Gastroesophageal sphincter (tissue), 4 donors: ENCODE measurements around the gene ATG2A. TPM values are rescaled to one million over a fixed set of nuclear protein-coding genes. Genes with fewer than 3 reads are reported as not detected.

ENCODE experiments used
- ATAC-seq: fragments of 150-250 bp; one replicate; pipeline ENCODE4 v1.9.1; 2016; ENCODE audit warnings: mild to moderate bottlenecking, moderate library complexity
- H3K27ac ChIP-seq, 4 donors: fragments of 200-600 bp; sonication (generic) in 3 of 4; 1 replicate in 3 of 4; 2 replicates in 1 of 4; pipeline ENCODE4 v1.5.1; 2016 to 2019
- H3K27me3 ChIP-seq: fragments of 200-600 bp; sonication (generic); one replicate; pipeline ENCODE4 v1.5.1; 2019
- H3K36me3 ChIP-seq, 2 donors: fragments of 200-600 bp; sonication (generic); one replicate each; pipeline ENCODE4 v1.5.1; 2019; ENCODE audit warnings: control low read depth in 1 of 2
- H3K4me1 ChIP-seq, 3 donors: fragments of 200-600 bp; sonication (generic); 1 replicate in 2 of 3; 2 replicates in 1 of 3; pipeline ENCODE4 v1.5.1; 2016 to 2019; ENCODE audit warnings: control low read depth in 2 of 3
- H3K4me3 ChIP-seq, 2 donors: fragments of 200-600 bp; sonication (generic); one replicate each; pipeline ENCODE4 v1.5.1; 2019; ENCODE audit warnings: mild to moderate bottlenecking in 1 of 2, moderate library complexity in 1 of 2
- H3K9me3 ChIP-seq, 3 donors: fragments of 200-600 bp; sonication (generic); one replicate each; pipeline ENCODE4 v1.5.1; 2017 to 2019; ENCODE audit warnings: control low read depth in 2 of 3
- CTCF ChIP-seq, 4 experiments: fragments of 200-600 bp in 2 of 4; fragments of 450-650 bp in 2 of 4; sonication (generic) in 1 of 4; IDR thresholded peaks; one replicate each; pipeline ENCODE4 v1.5.1; 2017 to 2019; ENCODE audit warnings: antibody characterized with exemption in 4 of 4, mild to moderate bottlenecking in 2 of 4, moderate library complexity in 2 of 4
- EP300 ChIP-seq: sonication (generic); formaldehyde crosslinking; IDR thresholded peaks from one replicate; pipeline ENCODE4 v1.6.1; 2017; ENCODE audit warnings: antibody characterized with exemption, mild to moderate bottlenecking
- POLR2A ChIP-seq, 2 donors: fragments of 450-650 bp; IDR thresholded peaks; one replicate each; pipeline ENCODE4 v1.6.1; 2017; ENCODE audit warnings: antibody characterized with exemption in 2 of 2, mild to moderate bottlenecking in 2 of 2, moderate library complexity in 1 of 2
- POLR2AphosphoS5 ChIP-seq: sonication (generic); formaldehyde crosslinking; IDR thresholded peaks from one replicate; pipeline ENCODE4 v1.6.1; 2017; ENCODE audit warnings: antibody characterized with exemption
- WGBS, 2 donors: methylation state at CpG; one replicate each; pipeline ENCODE4 v1.1.5; 2018; ENCODE audit warnings: low coverage in 1 of 2; 5-methylcytosine and 5-hydroxymethylcytosine counted together
- total RNA-seq, 4 donors: library from RNA; depleted of rRNA; stranded (reverse); fragments of >200 nt; gene quantifications; one replicate each; pipeline ENCODE4 v1.1.0, GENCODE V29; 2016

Gene ATG2A
- total RNA-seq, 4 donors from 2014 or later, result 18.8 to 27.2 (median 26.3) TPM

GRCh38 chr11:64858467-64859263, 58.3 kb downstream of the ATG2A start:
- TF ChIP-seq POLR2AphosphoS5, result no peak
- no peak for TF ChIP-seq EP300
- no peak for TF ChIP-seq CTCF (IDR thresholded peaks at IDR 0.05)
- no peak for TF ChIP-seq POLR2A (IDR thresholded peaks at IDR 0.05)
- H3K36me3 ChIP-seq, result peaks cover 0 to 41% of the 10 kb centered on the region in 2 donors
- no peak overlapping the region for H3K4me3 ChIP-seq
- peak overlapping the region in 3 of 4 donors; percentile 78 to 97 (median 97) for H3K27ac ChIP-seq
- ATAC-seq, result no peak
- no peaks in the 10 kb centered on the region for H3K9me3 ChIP-seq
- H3K4me1 ChIP-seq, result peaks cover 15 to 100% (median 67%) of the 10 kb centered on the region in 3 donors
- H3K27me3 ChIP-seq, result no peaks in the 10 kb centered on the region
- WGBS, 2 donors, result no CpG with 5 or more reads among the region's 19 CpGs

- ATAC-seq, result no peak
- Histone ChIP-seq H3K27me3 (no peaks in the 10 kb centered on the region), H3K9me3 (no peaks in the 10 kb centered on the region), H3K4me1 (peaks cover 15 to 100% (median 58%) of the 10 kb centered on the region in 3 donors), H3K27ac (peak overlapping the region; percentile 78 to 97 (median 91)), H3K36me3 (peaks cover 0 to 52% of the 10 kb centered on the region in 2 donors), H3K4me3 (no peak overlapping the region)
- WGBS, 2 donors, result 87% methylated on average over 4 of the region's 6 CpGs; no CpG with 5 or more reads in 1 of the 2 donors
- no peak for TF ChIP-seq POLR2AphosphoS5
- TF ChIP-seq CTCF (IDR thresholded peaks at IDR 0.05), result no peak
Observed at GRCh38 chr11:64857485-64857884, 59.5 kb downstream of the ATG2A start.

- Histone ChIP-seq H3K27me3 (no peaks in the 10 kb centered on the region), H3K4me3 (peak overlapping the region in 1 of 2 donors; percentile 3), H3K9me3 (no peaks in the 10 kb centered on the region), H3K36me3 (peaks cover 0 to 58% of the 10 kb centered on the region in 2 donors), H3K4me1 (peaks cover 15 to 99% (median 51%) of the 10 kb centered on the region in 3 donors), H3K27ac (peak overlapping the region; percentile 85 to 97 (median 94))
- peak in 1 of 4 experiments; percentile 3 for TF ChIP-seq CTCF (IDR thresholded peaks at IDR 0.05)
- no peak for TF ChIP-seq EP300
- peak; percentile 85 for TF ChIP-seq POLR2AphosphoS5
- 0% methylated on average over 1 of the region's 20 CpGs; no CpG with 5 or more reads in 1 of the 2 donors for WGBS, 2 donors
- peak; percentile 77 for ATAC-seq
Observed at GRCh38 chr11:64856382-64857227, 60.4 kb downstream of the ATG2A start.

GRCh38 chr11:64855596-64856304, 61.3 kb downstream of the ATG2A start:
- 78% methylated on average over 9 of the region's 22 CpGs; no CpG with 5 or more reads in 1 of the 2 donors for WGBS, 2 donors
- H3K4me3 ChIP-seq, result no peak overlapping the region
- H3K4me1 ChIP-seq, result peaks cover 15 to 99% (median 58%) of the 10 kb centered on the region in 3 donors
- no peak for ATAC-seq
- H3K36me3 ChIP-seq, result peaks cover 0 to 58% of the 10 kb centered on the region in 2 donors
- no peak for TF ChIP-seq EP300
- no peak for TF ChIP-seq CTCF (IDR thresholded peaks at IDR 0.05)
- no peak for TF ChIP-seq POLR2AphosphoS5
- no peak for TF ChIP-seq POLR2A (IDR thresholded peaks at IDR 0.05)
- no peaks in the 10 kb centered on the region for H3K27me3 ChIP-seq
- peak overlapping the region; percentile 85 to 97 (median 94) for H3K27ac ChIP-seq
- no peaks in the 10 kb centered on the region for H3K9me3 ChIP-seq
